SIG-M5 treated with dmso at 0.1 percent for 504 hours (cell line): ENCODE measurements around the gene ELMOD3.
"Not testable (repeated sequence)": the region's sequence is repeated elsewhere in the genome, so short reads cannot be mapped to it uniquely, and the experiment has no call there.

Experiments used
- DNase-seq: peaks from one replicate; lab custom pipeline; 2025; ENCODE audit not compliant: unreplicated experiment; lab: John Stamatoyannopoulos, UW

ELMOD3 gene

GRCh38 chr2:85439569-85439968 lies 85.0 kb downstream of the ELMOD3 start:
- not testable (repeated sequence) for DNase-seq

GRCh38 chr2:85439986-85440385 lies 85.4 kb downstream of the ELMOD3 start:
- DNase-seq = no peak

GRCh38 chr2:85440729-85441128 lies 86.2 kb downstream of the ELMOD3 start:
- DNase-seq = no peak
